ENCODE results near the gene PRMT7.

The PRMT7 gene

DNA sequence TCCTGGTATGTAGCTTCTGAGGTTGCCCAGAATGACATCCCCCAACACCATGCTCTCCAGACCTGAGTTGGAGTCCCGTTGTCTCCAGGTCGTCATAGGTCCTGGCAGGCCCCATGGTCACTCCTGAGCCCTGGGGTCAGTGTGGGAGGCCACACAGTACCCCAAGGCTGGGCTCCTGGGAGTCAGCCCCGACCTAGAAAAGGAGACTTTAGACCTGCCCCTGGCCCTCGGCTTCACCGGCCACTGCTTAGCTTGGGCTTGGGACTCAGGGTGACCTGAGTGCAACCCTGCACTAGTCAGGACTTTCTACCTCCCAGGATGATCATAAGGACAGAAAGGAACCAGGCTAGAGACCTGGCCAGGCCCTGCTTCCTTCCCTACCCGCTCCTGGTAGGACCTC, 65.8 kb downstream of the PRMT7 start:
- DNase-seq (ENCODE audit: low spot score) = no peak

DNA sequence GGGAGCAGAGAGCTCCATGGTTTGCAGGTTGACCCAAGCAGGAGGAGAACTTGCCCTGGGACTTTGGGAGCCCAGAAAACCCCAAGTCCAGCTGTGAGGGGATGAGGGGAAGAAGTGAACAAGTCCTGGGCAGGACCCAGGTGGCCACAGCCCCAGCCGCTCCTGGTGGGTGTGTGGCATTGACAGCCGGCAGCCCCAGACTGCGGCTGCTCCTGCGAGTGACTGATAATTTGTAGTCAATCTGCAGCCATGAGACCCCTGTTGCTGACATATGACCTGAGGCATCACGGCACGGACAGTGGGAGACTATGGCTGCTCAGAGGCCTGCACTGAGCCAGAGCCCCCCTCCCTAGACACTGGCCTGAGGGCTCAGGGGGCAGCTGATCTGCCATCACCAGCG, 66.4 kb downstream of the PRMT7 start:
- no peak for DNase-seq (ENCODE audit: low spot score)

DNA sequence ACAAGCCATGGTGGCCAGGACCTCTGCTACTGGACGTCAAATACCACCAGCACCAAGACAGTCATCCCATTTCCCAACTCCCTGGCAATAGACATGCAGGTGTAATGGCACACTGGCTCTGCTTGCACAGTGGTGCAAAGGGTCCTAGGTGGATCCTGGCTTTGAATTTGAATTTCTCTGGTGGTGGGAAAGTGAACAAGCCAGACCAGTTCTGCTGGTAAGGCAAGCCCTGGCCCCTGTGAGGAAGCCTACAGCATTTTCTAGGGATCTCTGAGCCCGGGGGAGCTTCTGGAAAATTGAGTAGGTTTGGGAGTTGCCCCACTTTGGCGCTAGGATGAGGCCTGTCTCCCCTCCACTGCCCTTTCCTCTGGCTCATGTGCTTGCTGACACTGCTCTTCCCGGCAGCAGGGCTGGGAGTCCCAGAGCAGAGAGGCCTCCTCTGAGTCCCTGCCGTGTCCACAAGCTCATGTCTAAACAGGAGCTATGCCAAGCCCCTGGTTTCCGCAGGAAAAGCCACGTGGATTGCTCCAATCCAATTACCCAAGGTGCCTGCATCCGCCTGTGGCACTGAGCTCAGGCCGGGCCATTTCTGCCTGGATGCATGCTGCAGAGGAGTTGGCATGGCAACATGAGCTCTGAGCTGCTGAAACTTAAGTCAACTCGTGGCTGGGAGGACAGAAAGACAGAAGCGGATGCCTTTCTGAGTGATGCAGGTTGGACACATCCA, 67.0 kb downstream of the PRMT7 start:
- peak; percentile 67 for DNase-seq (ENCODE audit: low spot score)

DNA sequence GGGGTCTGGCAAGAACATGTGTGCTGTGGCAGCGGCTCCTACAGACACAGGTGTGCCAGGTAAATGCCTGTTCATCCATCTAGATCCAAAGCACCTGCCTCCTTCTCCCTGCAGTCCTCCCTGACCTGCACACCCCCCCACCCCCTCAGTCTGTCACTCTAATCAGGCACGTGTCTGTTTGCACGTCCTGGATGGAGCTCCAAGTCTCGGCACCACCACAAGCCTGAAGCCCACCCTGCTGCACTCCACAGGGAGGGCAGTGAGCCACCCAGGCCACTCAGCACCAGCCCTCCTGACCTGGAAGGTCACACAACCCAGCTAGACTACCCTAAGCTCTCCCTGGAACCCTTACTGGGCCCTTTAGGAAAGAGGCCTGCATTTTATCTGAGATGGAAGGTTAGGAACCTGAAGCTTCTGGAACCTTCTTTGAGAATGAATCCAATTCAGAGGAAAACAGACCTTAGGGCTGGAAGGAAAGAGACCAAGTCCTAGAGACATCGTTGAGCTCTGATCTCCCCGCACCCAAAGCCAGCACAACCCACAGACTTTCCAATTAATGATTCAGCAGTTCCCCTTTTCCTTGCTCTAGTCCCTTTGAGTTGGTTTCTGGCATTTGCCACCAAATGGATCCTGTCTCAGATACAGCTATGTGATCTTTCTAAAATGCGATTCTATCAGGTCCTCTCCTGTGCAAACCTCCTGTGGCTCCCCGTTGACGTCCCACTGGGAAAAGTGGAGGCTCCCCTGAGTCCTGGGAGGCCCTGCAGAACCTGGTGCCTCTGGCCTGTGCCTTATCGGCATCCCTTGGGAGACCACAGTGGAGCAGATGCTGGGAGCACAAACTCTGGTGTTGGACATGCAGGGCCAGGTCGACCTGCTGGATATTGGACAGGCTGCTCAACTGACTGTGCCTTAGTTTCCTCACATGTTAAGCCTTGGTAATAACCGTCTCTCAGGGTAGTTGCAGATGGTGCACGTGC, 67.9 kb downstream of the PRMT7 start:
- DNase-seq (ENCODE audit: low spot score) = no peak

DNA sequence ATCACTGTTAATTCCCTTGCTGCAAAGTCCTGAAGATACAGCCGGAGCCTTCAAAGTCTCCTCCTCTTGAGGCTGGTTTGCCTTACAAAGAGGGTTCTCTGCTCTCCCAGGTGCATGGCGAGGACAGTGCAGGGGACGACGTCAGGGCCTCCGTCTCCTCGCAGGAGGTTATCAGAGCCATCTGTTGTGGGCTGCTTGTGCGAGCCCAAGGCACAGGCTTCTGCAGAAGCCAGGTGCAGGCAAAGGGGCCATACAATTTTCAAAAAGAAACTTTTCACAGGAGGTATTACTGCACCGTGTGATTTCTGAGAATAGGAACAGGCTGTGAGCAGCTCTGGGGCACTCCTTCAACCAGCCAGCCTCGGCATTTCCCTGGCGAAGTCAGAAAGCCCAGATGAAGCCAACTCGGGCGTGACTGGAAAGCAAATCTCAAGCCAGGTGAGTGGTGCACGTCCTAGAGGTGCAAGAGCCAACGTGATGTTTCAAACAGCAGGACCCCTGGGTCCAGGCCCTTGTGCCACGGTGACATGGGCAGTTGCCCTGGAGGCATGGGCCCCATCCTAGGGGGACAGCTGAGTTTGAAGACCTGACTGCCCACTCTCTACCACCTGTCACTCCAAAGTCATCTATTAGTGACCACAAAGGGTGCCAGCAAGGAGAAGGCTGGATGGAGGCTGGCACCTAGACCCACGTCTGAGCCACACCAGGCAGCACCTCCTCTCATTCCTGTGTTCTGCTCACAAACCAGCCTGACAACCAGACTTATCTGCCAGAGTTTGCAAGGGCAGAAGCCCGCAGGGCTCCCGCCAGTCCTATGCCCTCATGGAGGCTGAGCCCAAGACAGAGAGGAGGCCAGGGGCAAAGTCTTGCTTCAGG, 68.9 kb downstream of the PRMT7 start:
- DNase-seq (ENCODE audit: low spot score) = no peak

DNA sequence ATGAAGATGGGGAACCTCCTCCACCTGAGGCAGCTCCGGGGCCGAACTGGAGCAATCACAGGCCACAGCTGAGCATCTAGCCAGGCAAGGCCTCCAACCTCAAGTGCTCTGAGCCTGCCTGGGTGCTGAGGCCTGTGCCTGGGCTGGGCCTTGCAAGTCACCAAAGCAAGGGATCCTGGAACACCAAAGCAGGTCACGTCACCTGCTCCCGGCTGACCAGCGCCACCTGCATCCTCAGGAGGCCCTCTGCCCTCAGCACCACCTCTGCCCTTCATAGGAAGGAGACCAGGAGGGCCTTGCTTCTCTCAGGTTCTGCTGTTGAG, 69.5 kb downstream of the PRMT7 start:
- DNase-seq (ENCODE audit: low spot score) = no peak

DNA sequence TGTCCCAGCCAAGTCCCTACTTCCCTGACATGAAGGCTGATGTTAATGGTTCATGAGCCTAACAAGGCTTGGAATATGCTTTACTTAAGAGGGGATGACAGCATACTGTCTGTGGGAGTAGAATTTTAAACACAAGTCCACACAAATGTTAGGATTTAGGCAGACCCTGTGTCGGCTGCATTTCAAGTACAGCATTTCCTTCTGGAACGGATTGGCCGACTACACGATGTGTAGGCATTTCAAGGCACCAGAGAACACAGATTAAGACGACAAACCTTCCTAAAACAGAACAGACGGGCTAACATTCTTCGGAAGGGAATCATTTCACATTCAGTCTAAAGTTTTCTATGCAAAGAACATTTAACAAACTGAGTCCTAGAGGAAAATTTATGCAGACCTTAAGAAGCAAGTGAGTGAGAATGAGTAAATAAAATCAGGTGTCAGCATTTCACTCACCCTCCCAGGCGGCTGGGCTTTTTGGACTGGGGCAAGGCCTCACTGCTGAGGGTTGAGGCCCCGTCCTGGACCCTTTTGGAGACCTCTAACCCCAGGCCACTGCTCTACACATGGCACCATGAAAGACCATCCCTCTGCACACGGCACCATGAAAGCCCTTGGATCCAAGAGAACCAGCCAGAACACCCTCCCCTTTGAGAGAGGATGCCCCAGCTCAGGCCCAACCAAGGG, 70.0 kb downstream of the PRMT7 start:
- peak; percentile 52 for DNase-seq (ENCODE audit: low spot score)

DNA sequence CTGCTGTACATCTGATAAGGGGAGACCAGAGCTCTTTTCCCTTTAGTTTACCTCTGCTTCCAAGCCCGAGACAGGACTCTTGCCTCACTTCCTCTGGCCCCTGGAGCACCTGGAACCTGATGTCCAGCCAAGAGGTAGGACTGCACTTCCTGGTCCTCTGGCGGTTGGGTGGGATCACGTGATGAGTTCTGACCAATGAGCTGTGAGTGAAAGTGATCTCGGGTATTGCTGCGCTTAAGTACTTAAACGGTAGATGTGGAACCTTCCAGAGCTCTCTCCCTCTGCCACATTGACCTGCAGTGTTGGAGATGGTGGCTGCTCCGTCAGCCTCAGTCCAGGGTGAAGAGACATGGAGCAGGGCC, 70.5 kb downstream of the PRMT7 start:
- no peak for DNase-seq (ENCODE audit: low spot score)

DNA sequence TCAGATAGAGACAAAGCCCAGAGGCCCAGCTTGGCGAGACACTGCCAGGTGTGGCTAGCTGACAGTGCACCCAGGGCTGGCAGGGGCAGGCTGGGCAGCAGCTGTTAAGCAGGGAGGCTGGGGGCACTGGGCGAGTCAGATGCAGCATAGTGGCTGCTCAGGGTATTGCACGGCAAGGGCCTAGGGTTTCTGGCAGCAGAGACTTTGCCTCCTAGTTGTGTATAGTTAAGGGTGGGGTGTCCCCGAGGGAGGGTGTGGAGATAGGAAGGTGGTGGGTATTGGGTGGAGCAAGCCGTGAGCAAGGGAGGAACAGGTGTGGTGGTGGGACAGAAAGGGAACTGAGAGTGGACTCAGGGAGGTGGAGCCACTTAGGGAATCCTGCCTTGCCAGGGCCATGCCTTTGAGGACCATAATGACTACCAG, 71.5 kb downstream of the PRMT7 start:
- no peak for DNase-seq (ENCODE audit: low spot score)

DNA sequence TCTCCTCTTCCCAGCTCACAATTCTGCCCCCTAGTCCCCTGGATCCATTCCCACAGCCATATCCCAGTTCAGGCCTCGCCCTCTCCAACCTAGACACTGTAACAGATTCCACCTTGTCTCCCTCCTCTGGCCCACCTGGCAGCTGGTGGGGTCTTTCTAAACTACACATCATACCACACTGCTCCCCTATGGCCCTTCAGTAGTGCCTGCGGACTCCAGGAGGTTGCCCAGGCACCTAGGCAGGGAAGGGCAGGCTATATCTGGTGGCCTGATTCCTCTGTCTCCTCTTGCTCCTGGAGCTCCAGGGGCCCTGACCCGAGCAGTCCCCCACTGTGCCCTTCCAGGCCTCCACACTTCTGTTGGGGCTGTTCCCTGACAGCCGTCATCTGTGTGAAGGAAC, 73.0 kb downstream of the PRMT7 start:
- DNase-seq (ENCODE audit: low spot score) = no peak

DNA sequence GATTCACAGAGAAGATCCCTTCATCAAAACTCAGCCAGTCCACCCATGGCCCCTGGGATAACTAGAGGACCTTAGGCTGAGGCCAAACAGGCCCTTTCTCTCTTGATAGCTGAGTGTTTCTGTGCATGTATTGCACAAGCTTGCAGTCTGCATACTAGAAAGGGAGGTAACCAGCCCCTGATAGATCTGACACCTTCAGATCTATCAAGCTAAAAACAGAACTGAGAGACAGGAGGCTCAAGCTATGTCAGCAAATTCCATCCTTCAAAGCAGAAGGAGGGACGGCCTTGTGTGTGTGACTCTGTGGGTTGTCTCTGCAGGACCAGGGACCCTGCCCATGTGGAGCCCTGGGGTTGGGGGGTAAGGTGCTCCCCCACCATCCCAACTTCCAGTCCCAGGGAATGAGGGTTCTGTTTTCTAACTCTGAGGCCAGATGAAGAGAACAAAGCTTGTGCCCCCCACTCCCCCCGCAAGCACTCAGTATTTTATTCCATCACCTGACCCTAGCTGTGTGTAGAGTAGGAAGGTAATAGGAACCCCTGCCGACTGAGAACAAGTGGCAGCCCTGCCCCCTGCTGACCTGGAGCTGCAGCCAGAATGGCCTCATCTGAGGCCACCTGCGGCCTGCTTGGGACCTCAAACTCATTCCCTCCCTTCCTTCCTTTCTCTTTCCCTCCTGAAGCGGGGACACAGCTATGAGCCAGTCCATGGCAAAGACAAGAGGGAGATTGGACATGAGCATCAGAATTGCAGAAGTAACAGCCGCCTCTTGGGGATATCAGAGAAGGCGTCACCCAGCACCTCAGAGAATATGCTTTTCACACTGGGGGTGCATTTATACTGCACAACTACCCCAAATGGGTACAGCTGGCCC, 73.7 kb downstream of the PRMT7 start:
- DNase-seq (ENCODE audit: low spot score) = no peak

DNA sequence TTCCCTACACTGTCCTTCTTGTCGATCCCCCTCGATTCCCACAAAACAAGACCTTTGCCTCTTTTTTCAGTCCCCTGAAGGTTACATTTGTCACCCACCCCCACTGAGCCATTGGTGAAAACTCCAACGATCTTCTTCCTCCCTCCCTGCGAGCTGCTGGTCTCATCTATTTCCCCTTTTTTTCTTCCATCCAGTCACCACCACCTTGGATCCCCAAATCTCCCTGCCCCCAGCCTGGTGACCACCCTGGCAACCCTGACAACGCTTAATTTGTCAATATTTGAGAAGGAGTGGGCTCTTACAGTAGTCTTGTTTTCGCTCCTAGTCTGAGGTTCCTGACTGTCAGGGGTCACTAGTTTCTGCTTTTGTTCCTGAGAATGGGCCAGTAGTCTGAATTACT, 74.6 kb downstream of the PRMT7 start:
- no peak for DNase-seq (ENCODE audit: low spot score)

DNA sequence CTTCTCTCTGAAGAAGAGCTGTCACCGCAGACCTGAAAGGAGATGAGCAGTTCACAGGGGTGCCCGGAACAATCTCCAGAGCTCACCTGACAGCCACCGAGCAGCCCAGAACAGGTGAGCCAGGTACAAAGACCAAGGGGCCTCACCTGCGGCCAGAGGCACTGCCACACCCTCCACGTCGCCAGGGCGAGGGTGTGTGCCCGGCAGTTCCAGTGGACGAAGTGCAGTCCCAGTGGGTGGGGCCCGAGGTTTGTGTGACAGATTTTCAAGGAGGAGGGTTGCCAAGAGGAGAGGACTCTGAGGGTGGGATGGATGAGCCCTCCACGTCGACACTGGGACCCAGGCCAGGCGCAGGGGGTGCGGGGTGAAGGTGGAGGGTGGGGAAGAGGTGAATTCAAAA, 75.8 kb downstream of the PRMT7 start:
- no peak for DNase-seq (ENCODE audit: low spot score)

DNA sequence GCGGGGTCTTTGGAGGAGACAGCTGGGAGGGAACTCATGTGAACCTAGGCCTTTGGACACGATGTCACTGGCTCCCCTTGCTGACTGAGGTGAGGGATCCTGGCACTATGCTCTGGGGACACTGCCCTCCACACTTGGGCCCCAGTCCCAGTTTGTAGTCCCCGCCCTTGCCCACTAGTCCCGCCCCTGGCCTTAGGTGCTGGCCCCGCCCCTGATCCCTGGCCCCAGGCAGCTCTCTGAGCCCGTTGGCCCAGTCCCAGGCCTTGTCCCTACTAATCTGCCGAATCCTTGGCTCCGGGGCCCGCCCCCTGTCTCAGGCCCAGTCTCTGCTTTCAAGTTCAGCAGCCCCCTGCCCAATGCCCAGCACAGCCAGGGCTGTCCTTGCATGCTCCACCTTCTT, 76.5 kb downstream of the PRMT7 start:
- DNase-seq (ENCODE audit: low spot score) = no peak

DNA sequence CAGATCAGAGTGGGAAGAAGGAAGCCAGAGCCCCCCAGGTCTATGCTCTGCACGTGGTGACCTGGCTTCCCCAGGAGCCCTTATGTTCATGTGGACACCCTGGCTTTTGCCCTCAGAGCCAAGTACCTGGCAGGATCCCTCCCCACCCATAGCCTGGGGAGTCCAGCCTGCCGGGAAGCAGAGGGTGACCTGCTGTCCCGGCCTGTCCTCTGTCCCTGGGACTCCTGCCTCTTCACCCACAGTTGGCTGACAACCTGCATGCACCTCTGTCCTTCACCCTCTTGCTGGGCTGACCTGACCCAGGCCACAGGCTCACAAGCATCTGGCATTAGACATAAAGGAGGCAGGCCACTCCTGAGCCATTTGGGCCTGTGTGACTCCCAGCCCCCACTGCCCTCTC, 77.3 kb downstream of the PRMT7 start:
- no peak for DNase-seq (ENCODE audit: low spot score)

DNA sequence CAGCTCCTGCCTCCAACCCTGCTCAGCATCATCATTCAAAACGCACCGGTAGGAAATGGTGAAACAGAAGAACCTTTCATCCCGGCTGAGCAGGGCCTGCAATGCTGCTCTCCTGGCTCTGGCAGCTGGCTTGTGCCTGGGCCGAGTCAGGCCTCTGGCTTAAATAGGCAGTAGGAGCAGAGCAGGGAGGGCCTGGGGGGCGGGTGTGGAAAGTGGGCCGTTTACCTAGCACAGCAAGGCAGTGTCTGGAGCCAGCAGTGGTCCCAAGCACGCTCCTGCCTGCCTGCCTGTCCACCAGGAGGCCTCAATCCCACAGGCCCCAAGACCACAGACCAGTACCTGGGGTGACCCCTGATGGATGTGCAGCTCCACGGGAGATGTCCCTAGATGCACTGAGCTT, 78.2 kb downstream of the PRMT7 start:
- DNase-seq (ENCODE audit: low spot score) = no peak

DNA sequence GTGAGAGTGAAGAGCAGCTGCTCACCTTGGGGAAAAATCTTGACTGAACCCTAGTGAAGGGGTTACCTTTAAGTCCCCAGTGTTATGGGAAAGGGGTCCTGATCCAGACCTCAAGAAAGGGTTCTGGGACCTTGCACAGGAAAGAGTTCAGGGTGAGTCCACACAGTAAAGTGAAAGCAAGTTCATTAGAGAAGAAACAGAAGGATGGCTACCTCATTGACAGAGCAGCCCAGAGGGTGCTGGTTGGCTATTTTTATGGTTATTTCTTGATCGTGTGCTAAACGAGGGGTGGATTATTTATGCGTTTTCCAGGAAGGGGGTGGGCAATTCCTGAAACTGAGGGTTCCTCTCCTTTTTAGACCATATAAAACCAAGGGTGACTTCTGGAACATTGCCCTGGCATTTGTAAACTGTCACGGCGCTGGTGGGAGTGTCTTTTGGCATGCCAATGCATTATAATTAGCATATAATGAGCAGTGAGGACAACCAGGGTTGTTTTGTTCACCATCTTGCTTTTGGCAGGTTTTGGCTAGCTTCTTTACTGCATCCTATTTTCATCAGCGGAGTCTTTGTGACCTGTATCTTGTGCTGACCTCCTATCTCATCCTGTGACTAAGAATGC, 79.0 kb downstream of the PRMT7 start:
- DNase-seq (ENCODE audit: low spot score) = no peak

DNA sequence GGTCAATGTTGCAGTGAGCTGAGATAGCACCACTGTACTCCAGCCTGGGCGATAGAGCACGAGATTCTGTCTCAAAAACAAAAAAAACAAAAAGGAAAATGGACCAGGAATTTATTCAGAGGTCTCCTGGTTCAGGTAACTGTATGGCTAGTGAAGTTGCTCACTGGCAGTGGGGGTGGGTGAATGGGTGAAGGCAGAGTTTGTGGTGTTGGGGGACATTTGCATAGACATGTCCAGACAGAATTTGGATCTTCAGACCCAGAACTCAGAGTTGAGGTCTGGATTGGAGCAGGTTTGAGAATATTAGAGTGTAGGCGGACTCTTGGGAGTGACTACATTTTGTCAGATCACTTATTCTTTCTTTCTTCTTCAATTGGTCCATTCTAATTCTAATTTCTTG, 82.5 kb downstream of the PRMT7 start:
- DNase-seq (ENCODE audit: low spot score) = no peak

DNA sequence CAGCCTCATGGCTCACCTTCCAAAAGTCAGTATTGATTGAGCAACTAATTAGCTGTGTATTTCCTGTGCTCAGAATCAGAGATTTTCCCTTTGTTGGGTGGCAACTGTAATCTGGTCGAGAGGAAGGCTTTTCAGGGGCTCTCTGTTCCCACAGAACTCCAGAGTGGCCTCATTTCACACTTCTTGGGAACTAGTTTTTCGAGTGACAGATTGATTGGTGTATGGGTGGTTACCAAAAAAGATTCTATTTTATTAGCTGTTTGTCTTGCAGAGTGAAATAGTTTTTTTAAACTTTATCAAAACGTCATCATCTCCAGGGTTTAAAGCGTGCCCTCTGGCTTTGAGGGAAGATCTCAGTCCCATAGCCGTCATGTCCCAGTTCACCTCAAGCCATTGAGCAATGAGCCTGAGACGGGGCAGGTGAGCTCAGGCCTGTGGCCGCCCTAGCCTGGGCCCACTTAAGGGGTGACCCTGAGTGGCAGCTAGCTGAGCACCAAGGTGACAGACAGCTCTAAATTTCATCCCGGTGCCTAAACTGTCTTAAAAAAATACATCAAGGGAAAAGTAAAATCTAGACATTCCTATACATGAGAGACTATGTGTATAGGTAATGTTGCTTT, 84.5 kb downstream of the PRMT7 start:
- DNase-seq (ENCODE audit: low spot score) = no peak

DNA sequence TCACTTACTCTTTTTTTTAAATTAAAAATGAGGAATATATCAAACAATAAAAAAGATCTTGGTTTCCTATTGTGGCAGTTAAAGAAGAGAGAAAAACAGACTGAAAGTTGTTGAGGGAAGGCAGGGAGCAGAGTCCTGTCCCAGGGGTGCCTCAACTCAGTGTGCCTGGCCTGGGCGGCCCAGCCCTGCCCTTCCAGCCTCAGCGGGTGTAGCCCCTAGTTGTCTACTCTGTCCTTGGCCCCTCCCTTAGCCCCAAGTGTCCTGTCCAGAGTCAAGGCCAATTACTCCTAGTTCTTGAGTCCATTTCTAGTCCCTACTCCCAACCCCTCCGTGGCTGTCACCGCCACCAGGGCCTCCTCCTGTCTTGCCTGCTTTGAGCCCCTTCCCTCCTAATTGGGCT, 85.0 kb downstream of the PRMT7 start:
- no peak for DNase-seq (ENCODE audit: low spot score)
